ENCODE data around the gene GPC5. TPM values are rescaled to one million over a fixed set of nuclear protein-coding genes. Genes with fewer than 3 reads are reported as not detected.
"Not testable (repeated sequence)": the region's sequence is repeated elsewhere in the genome, so short reads cannot be mapped to it uniquely, and the experiment has no call there.

The GPC5 gene
- polyA plus RNA-seq, 2 donors = not detected

DNA sequence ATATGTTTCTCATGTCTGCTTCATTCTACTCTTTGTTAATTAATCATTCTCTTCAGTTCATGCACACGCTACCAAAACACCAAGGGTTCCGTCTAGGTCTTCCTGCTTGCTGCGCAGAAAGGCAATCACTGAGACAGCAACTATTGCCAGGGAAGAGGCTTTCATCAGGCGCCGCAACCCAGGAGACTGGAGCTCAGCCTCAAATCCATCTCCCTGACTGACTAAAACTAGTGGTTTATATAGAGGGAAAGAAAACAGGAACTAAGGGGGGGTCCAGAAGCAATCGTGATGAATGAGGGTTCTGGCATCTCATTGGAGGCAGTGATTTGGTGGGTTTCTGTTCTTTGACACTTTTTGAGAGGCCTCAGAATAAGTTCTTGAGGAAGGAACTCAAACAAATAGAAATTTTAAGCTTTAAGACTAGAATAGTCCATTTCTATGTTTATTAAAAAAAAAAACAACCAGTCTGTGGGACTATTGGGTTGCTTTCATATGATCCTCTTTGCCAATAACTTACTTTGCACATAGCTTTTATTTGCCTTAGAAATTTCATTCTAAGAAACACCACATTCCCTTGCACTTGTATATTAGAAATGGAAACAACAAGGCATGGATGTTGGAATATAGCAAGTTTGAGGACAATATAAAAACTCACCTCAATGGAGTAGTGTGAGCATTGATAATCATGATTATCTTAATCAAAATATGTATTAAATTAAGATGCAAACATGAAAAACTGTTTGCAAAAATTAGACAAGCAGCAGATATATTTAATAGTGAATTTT, 1137.0 kb downstream of the GPC5 start:
- H3K27me3 ChIP-seq (ENCODE audit: control insufficient read depth in 1 of 2, insufficient read depth in 2 of 2, low read length in 2 of 2) = no peaks in the 10 kb centered on the region

DNA sequence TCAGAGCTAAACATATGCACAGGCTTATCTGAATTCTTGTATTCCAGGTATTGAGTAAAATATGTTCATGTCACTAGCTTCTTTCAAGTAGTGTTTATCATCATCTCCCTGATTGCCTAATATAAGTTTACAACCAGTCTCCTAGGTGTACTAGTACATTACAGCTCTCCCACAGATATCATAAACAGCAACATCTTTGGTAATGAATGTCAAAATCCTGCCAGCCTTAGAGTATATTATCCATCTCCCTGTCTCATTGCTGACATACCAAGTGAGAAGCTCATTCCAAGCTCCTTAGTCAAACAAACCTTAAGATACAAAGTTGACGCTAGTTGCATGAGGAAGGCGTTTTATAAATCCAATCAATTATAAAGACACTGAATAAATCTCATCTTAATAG, 1139.0 kb downstream of the GPC5 start:
- no peak overlapping the region for H3K27ac ChIP-seq (ENCODE audit: low read depth in 2 of 2, low read length in 1 of 2)
- no peaks in the 10 kb centered on the region for H3K4me1 ChIP-seq (ENCODE audit: control insufficient read depth in 2 of 2, insufficient read depth in 2 of 2, low read length in 1 of 2)
- H3K36me3 ChIP-seq (ENCODE audit: control insufficient read depth in 2 of 2, insufficient read depth in 2 of 2, low read length in 1 of 2) = no peaks in the 10 kb centered on the region
- H3K27me3 ChIP-seq (ENCODE audit: control insufficient read depth in 1 of 2, insufficient read depth in 2 of 2, low read length in 2 of 2) = no peaks in the 10 kb centered on the region
- no peak overlapping the region for H3K4me3 ChIP-seq (ENCODE audit: low read depth in 1 of 2, low read length in 2 of 2)
- 51% methylated on average over 2 of the region's 2 CpGs for WGBS, 2 donors
- peaks cover 0 to 3% of the 10 kb centered on the region in 2 donors for H3K9me3 ChIP-seq (ENCODE audit: control insufficient read depth in 2 of 2, insufficient read depth in 1 of 2, low read depth in 1 of 2, low read length in 1 of 2)

More for the DNA sequence above, 1137.0 kb downstream of the GPC5 start:
- Histone ChIP-seq H3K9me3 (ENCODE audit: control insufficient read depth in 2 of 2, insufficient read depth in 1 of 2, low read depth in 1 of 2, low read length in 1 of 2) (peaks cover 0 to 3% of the 10 kb centered on the region in 2 donors), H3K4me3 (ENCODE audit: low read depth in 1 of 2, low read length in 2 of 2) (no peak overlapping the region), H3K4me1 (ENCODE audit: control insufficient read depth in 2 of 2, insufficient read depth in 2 of 2, low read length in 1 of 2) (no peaks in the 10 kb centered on the region), H3K36me3 (ENCODE audit: control insufficient read depth in 2 of 2, insufficient read depth in 2 of 2, low read length in 1 of 2) (no peaks in the 10 kb centered on the region), H3K27ac (ENCODE audit: low read depth in 2 of 2, low read length in 1 of 2) (no peak overlapping the region)
- 88% methylated on average over 6 of the region's 6 CpGs for WGBS, 2 donors

DNA sequence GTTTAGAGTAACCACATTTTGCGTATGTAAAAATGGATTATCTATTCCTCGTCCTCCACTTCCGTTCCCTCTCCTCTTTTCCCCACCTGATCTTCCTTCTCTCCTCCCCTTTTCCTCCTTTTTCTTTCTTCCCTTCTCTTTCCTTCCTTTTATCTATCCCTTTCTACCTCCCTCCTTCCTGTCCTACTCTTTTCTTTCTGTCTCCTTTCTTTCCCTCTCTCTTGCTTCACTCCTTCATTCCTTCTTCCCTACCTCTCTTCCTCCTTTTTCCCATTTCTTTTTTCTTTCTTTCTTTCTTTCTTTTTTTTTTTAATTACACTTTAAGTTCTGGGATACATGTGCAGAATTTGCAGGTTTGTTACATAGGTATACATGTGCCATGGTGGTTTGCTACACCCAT, 1139.7 kb downstream of the GPC5 start:
- Histone ChIP-seq H3K27me3 (ENCODE audit: control insufficient read depth in 1 of 2, insufficient read depth in 2 of 2, low read length in 2 of 2) (no peaks in the 10 kb centered on the region), H3K9me3 (ENCODE audit: control insufficient read depth in 2 of 2, insufficient read depth in 1 of 2, low read depth in 1 of 2, low read length in 1 of 2) (peaks cover 0 to 3% of the 10 kb centered on the region in 2 donors), H3K4me3 (ENCODE audit: low read depth in 1 of 2, low read length in 2 of 2) (no peak overlapping the region), H3K4me1 (ENCODE audit: control insufficient read depth in 2 of 2, insufficient read depth in 2 of 2, low read length in 1 of 2) (no peaks in the 10 kb centered on the region), H3K36me3 (ENCODE audit: control insufficient read depth in 2 of 2, insufficient read depth in 2 of 2, low read length in 1 of 2) (no peaks in the 10 kb centered on the region), H3K27ac (ENCODE audit: low read depth in 2 of 2, low read length in 1 of 2) (no peak overlapping the region)
- WGBS, 2 donors = 88 to 92% methylated on average over 3 of the region's 3 CpGs

DNA sequence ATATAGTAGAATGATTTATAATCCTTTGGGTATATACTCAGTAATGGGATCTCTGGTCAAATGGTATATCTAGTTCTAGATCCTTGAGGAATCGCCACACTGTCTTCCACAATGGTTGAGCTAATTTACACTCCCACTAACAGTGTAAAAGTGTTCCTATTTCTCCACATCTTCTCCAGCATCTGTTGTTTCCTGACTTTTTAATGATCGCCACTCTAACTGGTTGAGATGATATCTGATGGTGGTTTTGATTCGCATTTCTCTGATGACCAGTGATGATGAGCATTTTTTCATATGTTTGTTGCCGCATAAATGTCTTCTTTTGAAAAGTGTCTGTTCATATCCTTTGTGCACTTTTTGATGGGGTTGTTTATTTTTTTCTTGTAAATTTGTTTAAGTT, 1140.7 kb downstream of the GPC5 start:
- H3K4me3 ChIP-seq (ENCODE audit: low read depth in 1 of 2, low read length in 2 of 2); H3K27me3 ChIP-seq (ENCODE audit: control insufficient read depth in 1 of 2, insufficient read depth in 2 of 2, low read length in 2 of 2); H3K36me3 ChIP-seq (ENCODE audit: control insufficient read depth in 2 of 2, insufficient read depth in 2 of 2, low read length in 1 of 2); H3K27ac ChIP-seq (ENCODE audit: low read depth in 2 of 2, low read length in 1 of 2); H3K9me3 ChIP-seq (ENCODE audit: control insufficient read depth in 2 of 2, insufficient read depth in 1 of 2, low read depth in 1 of 2, low read length in 1 of 2); H3K4me1 ChIP-seq (ENCODE audit: control insufficient read depth in 2 of 2, insufficient read depth in 2 of 2, low read length in 1 of 2): not testable (repeated sequence)
- 96 to 99% methylated on average over 4 of the region's 4 CpGs for WGBS, 2 donors

DNA sequence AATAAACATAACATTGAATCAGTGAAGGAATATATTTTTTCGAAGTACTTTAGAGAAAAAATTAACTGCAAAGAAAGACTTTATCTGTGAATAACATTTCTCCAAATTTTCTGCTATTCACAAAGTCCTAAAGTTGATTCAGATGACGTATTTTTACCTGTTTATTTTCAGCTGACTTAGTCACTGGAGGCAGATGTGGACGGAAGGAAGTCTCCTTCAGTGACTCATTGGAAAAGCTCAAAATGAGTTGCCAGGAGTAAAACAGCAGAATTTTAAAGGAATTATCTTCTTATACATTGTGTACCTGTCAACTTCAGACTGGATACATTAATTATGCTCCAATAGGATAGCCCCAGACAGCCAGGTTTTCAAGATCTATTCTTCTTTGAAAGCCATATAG, 1148.8 kb downstream of the GPC5 start:
- 72 to 78% methylated on average over 3 of the region's 3 CpGs for WGBS, 2 donors
- Histone ChIP-seq H3K27ac (ENCODE audit: low read depth in 2 of 2, low read length in 1 of 2) (no peak overlapping the region), H3K9me3 (ENCODE audit: control insufficient read depth in 2 of 2, insufficient read depth in 1 of 2, low read depth in 1 of 2, low read length in 1 of 2) (no peaks in the 10 kb centered on the region), H3K4me3 (ENCODE audit: low read depth in 1 of 2, low read length in 2 of 2) (no peak overlapping the region), H3K27me3 (ENCODE audit: control insufficient read depth in 1 of 2, insufficient read depth in 2 of 2, low read length in 2 of 2) (no peaks in the 10 kb centered on the region), H3K36me3 (ENCODE audit: control insufficient read depth in 2 of 2, insufficient read depth in 2 of 2, low read length in 1 of 2) (no peaks in the 10 kb centered on the region), H3K4me1 (ENCODE audit: control insufficient read depth in 2 of 2, insufficient read depth in 2 of 2, low read length in 1 of 2) (no peaks in the 10 kb centered on the region)

DNA sequence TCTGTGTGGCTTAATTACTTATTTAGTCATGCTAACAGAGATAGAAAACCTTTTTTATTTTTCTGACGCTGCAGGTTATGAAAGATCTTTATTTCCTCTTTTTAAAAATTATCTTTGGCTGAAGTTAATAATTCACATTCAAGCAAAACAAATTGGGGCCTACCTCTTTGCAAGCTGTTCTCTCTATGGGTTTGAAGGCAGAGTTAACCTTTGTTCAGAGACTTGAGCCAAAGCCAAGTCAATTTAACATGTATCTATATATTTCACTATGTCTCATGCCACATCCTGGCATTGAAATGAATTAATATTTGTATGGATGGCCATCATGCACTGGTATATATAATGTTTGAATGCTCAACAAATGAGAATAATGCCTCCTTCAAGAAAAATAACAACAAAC, 1150.9 kb downstream of the GPC5 start:
- H3K27ac ChIP-seq (ENCODE audit: low read depth in 2 of 2, low read length in 1 of 2) = no peak overlapping the region
- 37 to 52% methylated on average over 1 of the region's 1 CpG for WGBS, 2 donors

DNA sequence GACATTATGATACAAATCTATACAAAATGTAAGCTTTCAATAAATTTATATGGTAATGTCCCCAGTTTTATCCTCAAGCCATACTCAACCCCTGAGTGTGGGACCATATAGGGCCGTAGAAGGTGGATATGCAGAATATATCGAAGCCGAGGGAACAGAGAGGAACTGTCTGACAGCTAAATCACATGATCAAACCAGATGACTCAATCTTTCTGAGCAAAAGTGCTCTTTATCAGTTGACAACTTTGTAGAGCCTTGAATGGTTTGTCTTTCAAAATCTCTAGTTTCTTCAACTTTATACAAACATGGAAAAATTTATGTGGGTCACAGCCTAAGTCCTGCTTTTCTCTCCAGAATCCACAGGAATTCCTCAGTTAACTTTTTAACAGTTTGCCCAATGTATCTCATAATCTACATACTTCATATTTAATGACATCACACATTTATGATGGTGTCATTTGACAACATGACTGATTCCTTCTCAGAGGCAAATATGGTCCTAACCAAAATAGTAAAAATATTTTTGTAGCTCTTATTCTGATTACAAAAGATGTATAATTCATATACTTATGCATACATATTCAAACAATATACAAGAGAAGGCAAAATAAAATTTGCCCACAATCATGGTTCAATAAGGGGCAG, 1155.2 kb downstream of the GPC5 start:
- Histone ChIP-seq H3K9me3 (ENCODE audit: control insufficient read depth in 2 of 2, insufficient read depth in 1 of 2, low read depth in 1 of 2, low read length in 1 of 2) (no peaks in the 10 kb centered on the region), H3K36me3 (ENCODE audit: control insufficient read depth in 2 of 2, insufficient read depth in 2 of 2, low read length in 1 of 2) (no peaks in the 10 kb centered on the region), H3K4me3 (ENCODE audit: low read depth in 1 of 2, low read length in 2 of 2) (no peak overlapping the region), H3K27ac (ENCODE audit: low read depth in 2 of 2, low read length in 1 of 2) (no peak overlapping the region), H3K4me1 (ENCODE audit: control insufficient read depth in 2 of 2, insufficient read depth in 2 of 2, low read length in 1 of 2) (no peaks in the 10 kb centered on the region), H3K27me3 (ENCODE audit: control insufficient read depth in 1 of 2, insufficient read depth in 2 of 2, low read length in 2 of 2) (no peaks in the 10 kb centered on the region)
- WGBS, 2 donors = 91 to 95% methylated on average over 3 of the region's 3 CpGs

More for the DNA sequence above, 1150.9 kb downstream of the GPC5 start:
- Histone ChIP-seq H3K4me3 (ENCODE audit: low read depth in 1 of 2, low read length in 2 of 2) (no peak overlapping the region), H3K36me3 (ENCODE audit: control insufficient read depth in 2 of 2, insufficient read depth in 2 of 2, low read length in 1 of 2) (no peaks in the 10 kb centered on the region), H3K4me1 (ENCODE audit: control insufficient read depth in 2 of 2, insufficient read depth in 2 of 2, low read length in 1 of 2) (no peaks in the 10 kb centered on the region), H3K9me3 (ENCODE audit: control insufficient read depth in 2 of 2, insufficient read depth in 1 of 2, low read depth in 1 of 2, low read length in 1 of 2) (no peaks in the 10 kb centered on the region), H3K27me3 (ENCODE audit: control insufficient read depth in 1 of 2, insufficient read depth in 2 of 2, low read length in 2 of 2) (no peaks in the 10 kb centered on the region)

DNA sequence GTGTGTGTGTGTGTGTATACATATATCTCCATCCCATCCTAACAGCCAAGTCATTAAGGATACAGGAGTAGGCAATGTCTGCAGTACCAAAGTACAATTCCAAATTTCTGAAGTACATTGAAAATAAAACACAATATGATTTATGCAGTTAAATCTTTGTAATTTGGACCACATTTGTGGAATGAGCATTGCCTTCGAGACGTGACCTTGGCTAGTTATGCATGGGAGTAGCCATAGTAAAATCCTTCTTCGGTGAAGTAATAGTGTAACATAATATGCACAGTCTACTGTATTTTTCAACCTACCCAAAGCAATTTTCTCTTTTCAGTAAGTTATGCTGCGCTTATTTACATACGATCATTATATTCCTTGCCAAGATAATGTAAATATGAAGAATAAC, 1162.5 kb downstream of the GPC5 start:
- Histone ChIP-seq H3K27me3 (ENCODE audit: control insufficient read depth in 1 of 2, insufficient read depth in 2 of 2, low read length in 2 of 2) (no peaks in the 10 kb centered on the region), H3K4me3 (ENCODE audit: low read depth in 1 of 2, low read length in 2 of 2) (no peak overlapping the region), H3K9me3 (ENCODE audit: control insufficient read depth in 2 of 2, insufficient read depth in 1 of 2, low read depth in 1 of 2, low read length in 1 of 2) (no peaks in the 10 kb centered on the region), H3K27ac (ENCODE audit: low read depth in 2 of 2, low read length in 1 of 2) (no peak overlapping the region), H3K4me1 (ENCODE audit: control insufficient read depth in 2 of 2, insufficient read depth in 2 of 2, low read length in 1 of 2) (no peaks in the 10 kb centered on the region), H3K36me3 (ENCODE audit: control insufficient read depth in 2 of 2, insufficient read depth in 2 of 2, low read length in 1 of 2) (no peaks in the 10 kb centered on the region)
- WGBS, 2 donors = 68 to 83% methylated on average over 5 of the region's 5 CpGs

DNA sequence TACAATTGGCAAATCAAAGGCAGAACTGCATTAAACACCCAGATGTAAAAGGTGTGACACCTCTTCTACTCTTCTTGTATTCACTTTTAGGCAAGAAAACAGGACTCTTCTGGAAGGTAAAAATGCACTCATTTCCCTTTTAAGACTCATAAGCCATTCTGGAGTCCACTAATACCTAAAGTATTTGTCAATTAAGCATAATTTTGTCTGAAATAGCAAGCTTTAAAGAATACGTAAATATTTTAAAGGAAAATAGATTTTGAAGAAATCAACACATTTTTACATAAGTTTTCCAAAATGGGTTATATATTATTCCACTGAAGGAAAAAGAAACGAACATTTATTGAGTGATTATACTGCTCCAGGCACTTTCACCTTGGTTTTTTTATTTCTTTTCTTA, 1166.5 kb downstream of the GPC5 start:
- no peaks in the 10 kb centered on the region for H3K36me3 ChIP-seq (ENCODE audit: control insufficient read depth in 2 of 2, insufficient read depth in 2 of 2, low read length in 1 of 2)
- H3K27ac ChIP-seq (ENCODE audit: low read depth in 2 of 2, low read length in 1 of 2) = no peak overlapping the region
- no peaks in the 10 kb centered on the region for H3K9me3 ChIP-seq (ENCODE audit: control insufficient read depth in 2 of 2, insufficient read depth in 1 of 2, low read depth in 1 of 2, low read length in 1 of 2)
- 64 to 76% methylated on average over 2 of the region's 2 CpGs for WGBS, 2 donors
- no peaks in the 10 kb centered on the region for H3K27me3 ChIP-seq (ENCODE audit: control insufficient read depth in 1 of 2, insufficient read depth in 2 of 2, low read length in 2 of 2)
- H3K4me1 ChIP-seq (ENCODE audit: control insufficient read depth in 2 of 2, insufficient read depth in 2 of 2, low read length in 1 of 2) = no peaks in the 10 kb centered on the region
- H3K4me3 ChIP-seq (ENCODE audit: low read depth in 1 of 2, low read length in 2 of 2) = no peak overlapping the region

DNA sequence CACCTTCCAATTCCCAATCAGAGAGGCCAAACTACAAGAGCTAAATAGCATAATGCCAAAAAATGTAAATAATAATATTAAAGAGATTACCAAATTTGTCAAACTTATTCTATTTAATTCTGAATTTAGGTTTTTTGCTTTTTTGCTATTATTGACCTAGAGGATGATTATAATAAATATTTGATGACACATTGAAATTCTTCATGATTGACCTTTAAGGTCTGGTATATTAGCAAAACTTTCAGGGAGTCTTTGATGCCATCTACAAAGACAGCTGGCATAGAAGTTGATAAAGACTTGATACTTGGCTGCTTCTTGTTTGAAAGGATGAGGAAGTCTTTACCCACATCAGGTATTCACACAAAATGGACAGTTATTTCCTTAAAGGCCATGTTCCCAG, 1168.3 kb downstream of the GPC5 start:
- Histone ChIP-seq H3K27me3 (ENCODE audit: control insufficient read depth in 1 of 2, insufficient read depth in 2 of 2, low read length in 2 of 2) (no peaks in the 10 kb centered on the region), H3K36me3 (ENCODE audit: control insufficient read depth in 2 of 2, insufficient read depth in 2 of 2, low read length in 1 of 2) (no peaks in the 10 kb centered on the region), H3K4me1 (ENCODE audit: control insufficient read depth in 2 of 2, insufficient read depth in 2 of 2, low read length in 1 of 2) (no peaks in the 10 kb centered on the region)

More for the DNA sequence above, 1168.3 kb downstream of the GPC5 start:
- Histone ChIP-seq H3K9me3 (ENCODE audit: control insufficient read depth in 2 of 2, insufficient read depth in 1 of 2, low read depth in 1 of 2, low read length in 1 of 2) (no peaks in the 10 kb centered on the region), H3K27ac (ENCODE audit: low read depth in 2 of 2, low read length in 1 of 2) (no peak overlapping the region), H3K4me3 (ENCODE audit: low read depth in 1 of 2, low read length in 2 of 2) (no peak overlapping the region)

Measured in esophagus (tissue), 2 donors.